Choroid plexus epithelial cell (primary cell): ENCODE measurements around the gene CELF3.
A peak's percentile ranks its signal among the peaks of the same experiment; 100 is the strongest.

Experiments used
- DNase-seq: peaks from one replicate; pipeline ENCODE4 v3.0.0-alpha.2; 2010; ENCODE audit warnings: low read depth
- H3K4me3 ChIP-seq: 2 replicates; pipeline ENCODE4 v1.5.1; 2011; ENCODE audit warnings: low read depth, mild to moderate bottlenecking, control low read depth, low read length, moderate library complexity
- TF ChIP-seq, protein P1 (sequence below): conservative IDR thresholded peaks from 2 replicates; pipeline ENCODE4 v1.5.1; 2011; ENCODE audit warnings: low read depth, mild to moderate bottlenecking, control low read depth, inconsistent platforms, low read length, moderate library complexity

CELF3 gene

DNA sequence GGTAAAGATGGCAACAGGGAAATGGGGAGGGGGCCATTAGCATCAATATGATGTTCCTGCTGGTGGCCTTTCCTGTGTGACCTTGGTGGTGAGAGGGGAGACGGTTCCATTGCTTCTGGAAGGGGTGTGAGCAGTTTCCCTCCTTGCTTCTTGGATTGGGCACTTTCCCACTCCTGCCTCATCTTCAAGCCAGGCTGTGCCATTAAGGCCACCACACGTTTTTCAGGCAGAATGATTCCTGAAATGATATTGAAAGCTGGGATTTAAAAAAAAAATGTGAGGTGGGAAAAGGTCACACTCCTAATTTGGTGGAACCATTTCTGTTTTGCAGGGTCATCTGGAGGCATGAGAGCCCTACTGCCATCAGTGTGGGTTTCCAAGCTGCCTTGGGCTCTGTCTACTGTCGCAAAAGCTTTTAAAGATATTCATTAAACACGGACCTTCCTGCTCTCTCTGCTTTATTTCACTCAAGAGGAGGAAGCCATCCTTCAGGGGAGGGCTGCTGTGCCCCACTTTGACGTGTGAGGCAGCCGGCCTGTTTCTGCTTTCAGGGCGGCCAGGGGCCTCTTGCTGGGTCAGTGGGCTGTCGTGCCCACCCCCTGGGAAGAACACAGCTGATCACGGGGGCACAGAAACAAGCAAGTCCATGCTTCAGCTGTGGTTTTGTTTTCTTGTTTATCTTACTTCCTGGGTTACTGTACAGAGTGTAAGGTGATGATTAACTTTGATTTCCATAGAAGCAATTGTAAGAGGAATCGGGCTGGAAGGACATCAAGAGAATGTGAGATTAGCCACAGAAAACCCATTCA is 12.8 kb upstream of the CELF3 start:
- TF ChIP-seq, protein P1, sequence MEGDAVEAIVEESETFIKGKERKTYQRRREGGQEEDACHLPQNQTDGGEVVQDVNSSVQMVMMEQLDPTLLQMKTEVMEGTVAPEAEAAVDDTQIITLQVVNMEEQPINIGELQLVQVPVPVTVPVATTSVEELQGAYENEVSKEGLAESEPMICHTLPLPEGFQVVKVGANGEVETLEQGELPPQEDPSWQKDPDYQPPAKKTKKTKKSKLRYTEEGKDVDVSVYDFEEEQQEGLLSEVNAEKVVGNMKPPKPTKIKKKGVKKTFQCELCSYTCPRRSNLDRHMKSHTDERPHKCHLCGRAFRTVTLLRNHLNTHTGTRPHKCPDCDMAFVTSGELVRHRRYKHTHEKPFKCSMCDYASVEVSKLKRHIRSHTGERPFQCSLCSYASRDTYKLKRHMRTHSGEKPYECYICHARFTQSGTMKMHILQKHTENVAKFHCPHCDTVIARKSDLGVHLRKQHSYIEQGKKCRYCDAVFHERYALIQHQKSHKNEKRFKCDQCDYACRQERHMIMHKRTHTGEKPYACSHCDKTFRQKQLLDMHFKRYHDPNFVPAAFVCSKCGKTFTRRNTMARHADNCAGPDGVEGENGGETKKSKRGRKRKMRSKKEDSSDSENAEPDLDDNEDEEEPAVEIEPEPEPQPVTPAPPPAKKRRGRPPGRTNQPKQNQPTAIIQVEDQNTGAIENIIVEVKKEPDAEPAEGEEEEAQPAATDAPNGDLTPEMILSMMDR: no peak
- H3K4me3 ChIP-seq: no peak overlapping the region
- DNase-seq: no peak

DNA sequence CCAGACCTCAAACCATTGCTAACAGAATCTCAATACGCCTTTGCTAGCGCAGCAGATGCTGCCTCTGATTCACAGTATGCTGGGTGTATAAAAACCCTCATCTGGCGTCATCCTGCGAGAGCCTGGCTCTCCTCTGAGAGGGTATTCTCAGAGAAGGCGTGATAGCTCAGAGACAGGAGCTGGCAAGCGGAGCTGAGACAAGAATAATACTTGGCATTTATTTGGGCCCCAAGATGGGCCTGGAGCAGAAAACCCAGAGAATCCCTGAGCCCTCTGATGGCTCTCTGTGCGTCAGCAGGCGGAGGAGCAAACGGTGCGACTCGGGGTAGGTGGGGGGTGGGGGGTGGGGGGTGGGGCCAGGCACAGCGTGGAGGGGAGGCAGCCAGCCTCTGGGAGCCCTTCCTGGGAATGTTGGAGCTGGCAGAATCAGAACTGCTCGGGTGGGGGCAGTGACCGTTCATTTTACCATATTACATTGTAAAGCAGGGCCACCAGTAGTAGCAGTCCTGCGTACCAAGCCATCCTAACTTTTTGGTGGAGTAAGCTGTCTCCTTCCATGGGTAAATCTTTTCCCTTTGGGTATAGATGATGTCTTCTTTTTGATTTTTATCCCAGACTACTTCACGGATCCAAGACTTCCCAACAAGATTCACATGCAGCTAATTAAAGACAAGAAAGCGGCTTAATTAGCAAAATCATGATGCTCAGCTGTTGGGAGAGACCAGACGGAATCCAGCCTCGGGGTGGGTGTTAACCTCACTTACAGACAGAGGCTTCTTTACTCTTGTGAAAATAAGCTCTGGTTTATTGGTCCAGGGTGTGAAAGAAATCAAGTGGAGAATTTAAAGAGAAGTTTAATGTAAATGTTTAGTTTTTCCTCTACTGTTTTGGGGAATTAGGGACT is 11.8 kb upstream of the CELF3 start:
- no peak overlapping the region for H3K4me3 ChIP-seq
- DNase-seq: peak; percentile 39
- TF ChIP-seq, protein P1: no peak

DNA sequence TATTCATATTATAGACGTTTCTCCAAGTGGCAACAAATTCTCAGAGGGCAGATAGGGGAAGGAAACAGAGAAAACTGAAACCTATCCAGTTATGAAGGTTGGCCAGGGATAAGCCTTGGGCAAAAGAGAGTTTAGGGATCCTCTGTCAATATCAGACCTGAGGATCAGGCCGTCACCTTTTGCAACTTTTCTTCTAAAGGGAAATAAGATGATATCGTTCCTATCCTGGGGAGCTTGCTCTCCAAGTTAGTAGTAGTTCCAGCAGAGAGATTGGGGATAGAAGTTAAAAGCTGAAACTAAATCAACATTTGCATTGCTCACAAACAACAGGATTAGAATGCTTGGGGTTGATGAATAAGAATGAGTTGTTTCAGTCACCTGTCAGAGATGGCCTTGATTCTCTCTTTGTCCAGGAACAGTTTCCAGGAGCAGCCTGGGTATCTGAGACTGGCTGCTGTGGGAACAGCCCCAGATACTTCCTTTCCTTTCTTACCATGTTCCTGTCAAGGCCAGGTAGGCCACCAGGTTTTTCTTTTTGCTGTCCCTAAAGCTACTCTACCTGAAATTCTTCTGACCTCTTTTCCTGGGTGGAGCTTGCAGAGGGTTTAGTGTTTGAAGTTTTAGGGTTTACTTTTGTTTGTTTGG is 7.2 kb upstream of the CELF3 start:
- TF ChIP-seq, protein P1: no peak
- H3K4me3 ChIP-seq: no peak overlapping the region
- no peak for DNase-seq

DNA sequence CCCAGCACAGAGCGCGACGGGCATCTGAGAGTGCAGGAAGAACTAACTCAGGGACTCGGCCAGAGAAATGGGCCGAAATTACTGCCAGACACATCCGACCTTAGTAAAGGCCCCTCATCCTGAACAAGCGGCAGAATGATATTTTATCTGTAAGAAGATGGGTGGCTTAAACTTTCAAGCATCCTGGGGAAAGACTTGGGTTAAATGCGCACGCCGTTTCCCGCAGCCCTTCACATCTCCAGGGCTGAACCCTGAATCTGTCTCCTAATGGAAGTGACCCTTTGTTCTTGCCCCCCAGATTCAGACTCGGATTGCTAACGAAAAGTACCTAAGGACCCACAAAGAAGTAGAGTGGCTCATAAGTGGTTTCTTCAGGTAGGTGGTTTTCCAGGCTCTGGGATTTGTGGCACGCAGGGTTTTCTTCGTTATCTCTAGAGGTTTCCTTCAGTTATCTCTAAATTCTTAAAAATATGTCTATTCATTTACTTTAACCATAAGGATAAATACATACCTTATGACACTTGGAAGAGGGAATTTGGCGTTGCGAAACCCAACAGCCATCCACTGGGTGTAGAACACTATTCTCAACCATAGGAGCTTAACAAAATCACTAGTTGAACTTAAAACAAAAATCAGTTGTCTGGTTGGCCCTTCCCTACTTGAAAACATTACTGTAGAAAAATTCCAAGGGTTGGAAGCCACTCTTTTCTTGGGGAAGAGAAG is 5.3 kb upstream of the CELF3 start:
- DNase-seq: no peak
- TF ChIP-seq, protein P1: no peak
- H3K4me3 ChIP-seq: peak overlapping the region; percentile 47

DNA sequence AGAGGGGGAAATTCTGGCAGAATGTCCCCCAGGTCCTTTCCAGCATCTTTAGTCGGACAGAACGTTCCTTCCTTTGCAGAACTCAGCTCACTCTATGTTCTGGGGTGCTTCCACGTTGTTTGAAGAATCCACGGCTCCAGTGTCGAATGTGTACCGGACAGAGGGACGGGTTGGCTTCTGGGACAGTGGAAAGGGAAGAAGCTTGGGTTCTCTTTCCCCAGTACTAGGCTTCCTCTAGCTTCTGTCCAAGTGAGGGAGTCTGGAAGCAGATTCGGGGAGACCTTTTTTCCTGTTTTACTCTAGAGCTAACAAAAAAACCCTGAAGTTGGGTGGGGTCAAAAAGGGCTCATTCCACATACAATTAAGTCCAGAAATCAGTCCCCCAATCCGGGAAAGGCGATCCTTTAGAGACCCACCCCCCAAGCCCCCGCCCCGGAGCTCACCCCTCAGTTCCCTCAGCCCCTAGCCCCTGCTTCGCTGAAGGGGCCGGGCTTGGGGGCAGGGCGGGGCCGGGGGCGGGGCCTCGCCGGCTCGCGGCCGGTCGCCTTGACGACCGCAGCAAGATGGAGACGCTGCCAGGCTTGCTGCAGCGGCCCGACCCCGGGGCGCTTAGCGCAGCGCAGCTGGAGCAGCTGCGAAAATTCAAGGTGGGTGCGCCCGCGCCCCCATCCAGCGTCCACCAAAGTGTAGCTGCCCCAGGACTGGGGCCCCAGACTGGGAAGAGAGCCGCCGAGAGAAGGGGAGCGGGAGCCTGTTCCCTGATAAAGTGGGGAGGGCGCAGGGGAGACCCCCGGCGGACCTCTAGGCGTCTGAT is 4.6 kb upstream of the CELF3 start, which contains the start of gene RIIAD1:
Gene RIIAD1, plus strand, starts transcription at position 549 of the 814 bp plus-strand sequence. Its CDS starts 15 bp downstream, at position 564.
- peak; percentile 25 for DNase-seq
- peak within 1 kb of the TSS; percentile 47 for H3K4me3 ChIP-seq
- TF ChIP-seq, protein P1: no peak
